ENCODE measurements around the gene ZNF692. TPM values are rescaled to one million over a fixed set of nuclear protein-coding genes. Genes with fewer than 3 reads are reported as not detected.

Gene ZNF692
- total and polyA plus RNA-seq, 2 of the 13 experiments (the other 11 are each of a cell fraction or from before 2014, with no cell fraction given) = 27.3 to 45.8 TPM

GRCh38 chr1:248862998-248863881, 4.4 kb upstream of the ZNF692 start (continued):
- TF ChIP-seq IKZF5 (CRISPR knock-in tag; IDR thresholded peaks at IDR 0.05) (peak; percentile 74; the same call in 1 of the 2 replicates), ZMYM4 (CRISPR knock-in tag; IDR thresholded peaks at IDR 0.05) (peak; percentile 73; the same call in 1 of the 2 replicates), STAT6 (CRISPR knock-in tag; IDR thresholded peaks at IDR 0.05; ENCODE audit: borderline replicate concordance) (0 out of 2 replicates have a peak, but pooled peaks have one; percentile 56), TIGD3 (CRISPR knock-in tag; IDR thresholded peaks at IDR 0.05; ENCODE audit: borderline replicate concordance) (0 out of 2 replicates have a peak, but pooled peaks have one; percentile 25), NFKB2 (CRISPR knock-in tag; IDR thresholded peaks at IDR 0.05; ENCODE audit: borderline replicate concordance) (peak; percentile 86; the same call in 1 of the 2 replicates), AGO2 (optimal IDR thresholded peaks at IDR 0.05; ENCODE audit: low read depth, low read length) (peak; percentile 41), SOX13 (IDR thresholded peaks at IDR 0.05) (no peak), SOX13 (CRISPR knock-in tag; conservative IDR thresholded peaks at IDR 0.05 in 1 of 2, IDR thresholded peaks at IDR 0.05 in 1 of 2) (no peak), ZNF232 (CRISPR knock-in tag; IDR thresholded peaks at IDR 0.05; ENCODE audit: borderline replicate concordance) (0 out of 2 replicates have a peak, but pooled peaks have one; percentile 21), REST (IDR thresholded peaks at IDR 0.05; ENCODE audit: borderline replicate concordance in 1 of 2, low read depth in 1 of 2, low read length in 2 of 2) (peak in 1 of 2 experiments; percentile 6; a peak in 1 of 4 replicates), ZNF776 (CRISPR knock-in tag; IDR thresholded peaks at IDR 0.05) (0 out of 2 replicates have a peak, but pooled peaks have one; percentile 60), ASH2L (IDR thresholded peaks at IDR 0.05; ENCODE audit: insufficient read length, low read depth, low read length) (peak; percentile 33), ZBTB39 (CRISPR knock-in tag; IDR thresholded peaks at IDR 0.05) (0 out of 2 replicates have a peak, but pooled peaks have one; percentile 34), SPEN (CRISPR knock-in tag; IDR thresholded peaks at IDR 0.05; ENCODE audit: low read depth) (peak; percentile 81), ZNF883 (CRISPR knock-in tag; IDR thresholded peaks at IDR 0.05; ENCODE audit: not compliant biosample characterization) (peak; percentile 57)

Measured in HepG2 (cell line).